ENCODE results near the gene TLK2. TPM values are rescaled to one million over a fixed set of nuclear protein-coding genes. Genes with fewer than 3 reads are reported as not detected.
"Not testable (repeated sequence)": the region's sequence is repeated elsewhere in the genome, so short reads cannot be mapped to it uniquely, and the experiment has no call there.

Gene TLK2
- total RNA-seq, 6 experiments from 2014 or later, result 11.6 to 13.8 (median 12.6) TPM

- DNase-seq, result no peak
- H3K4me1 ChIP-seq, result no peaks in the 10 kb centered on the region
- intact Hi-C loops (cut with DNase I), result no loop called here
- TF ChIP-seq POLR2A (IDR thresholded peaks at IDR 0.05) (no peak), CTCF (IDR thresholded peaks at IDR 0.05) (no peak)
- H3K27me3 ChIP-seq, result no peaks in the 10 kb centered on the region
- H3K9me3 ChIP-seq, result no peaks in the 10 kb centered on the region
- ATAC-seq, result no peak
- H3K36me3 ChIP-seq, result no peaks in the 10 kb centered on the region
- WGBS (ENCODE audit: insufficient coverage, low coverage, low lambda C conversion rate, missing lambda C conversion rate), result 90% methylated on average over 3 of the region's 7 CpGs
- no peak overlapping the region for H3K4me3 ChIP-seq
- H3K27ac ChIP-seq, result no peak overlapping the region
Observed at GRCh38 chr17:62456016-62456415, 22.6 kb upstream of the TLK2 start.

GRCh38 chr17:62458483-62458882, 20.1 kb upstream of the TLK2 start:
- H3K9me3 ChIP-seq; ATAC-seq; H3K36me3 ChIP-seq; H3K27me3 ChIP-seq; DNase-seq; H3K27ac ChIP-seq; H3K4me3 ChIP-seq; intact Hi-C loops (cut with DNase I); H3K4me1 ChIP-seq: not testable (repeated sequence)
- WGBS (ENCODE audit: insufficient coverage, low coverage, low lambda C conversion rate, missing lambda C conversion rate), result 73% methylated on average over 10 of the region's 10 CpGs

- intact Hi-C loops (cut with DNase I); H3K4me3 ChIP-seq; H3K27ac ChIP-seq; H3K36me3 ChIP-seq; H3K9me3 ChIP-seq; H3K27me3 ChIP-seq; ATAC-seq; DNase-seq; H3K4me1 ChIP-seq: not testable (repeated sequence)
- WGBS (ENCODE audit: insufficient coverage, low coverage, low lambda C conversion rate, missing lambda C conversion rate), result 71% methylated on average over 3 of the region's 3 CpGs
Observed at GRCh38 chr17:62464422-62464821, 14.2 kb upstream of the TLK2 start.

GRCh38 chr17:62465271-62465670, 13.4 kb upstream of the TLK2 start:
- H3K36me3 ChIP-seq; ATAC-seq; H3K27me3 ChIP-seq; H3K9me3 ChIP-seq; H3K4me1 ChIP-seq; H3K4me3 ChIP-seq; DNase-seq; H3K27ac ChIP-seq; intact Hi-C loops (cut with DNase I): not testable (repeated sequence)
- WGBS (ENCODE audit: insufficient coverage, low coverage, low lambda C conversion rate, missing lambda C conversion rate), result no CpG with 5 or more reads among the region's 7 CpGs

GRCh38 chr17:62470666-62471379, 7.8 kb upstream of the TLK2 start:
- intact Hi-C loops (cut with DNase I); H3K27me3 ChIP-seq; H3K4me3 ChIP-seq; H3K36me3 ChIP-seq; H3K9me3 ChIP-seq; H3K27ac ChIP-seq; H3K4me1 ChIP-seq: not testable (repeated sequence)
- DNase-seq, result peak; percentile 53 to 71 (median 64)
- 56% methylated on average over 4 of the region's 8 CpGs for WGBS (ENCODE audit: insufficient coverage, low coverage, low lambda C conversion rate, missing lambda C conversion rate)
- ATAC-seq, result peak; percentile 43 to 75 (median 52)

- H3K36me3 ChIP-seq; H3K9me3 ChIP-seq; H3K4me3 ChIP-seq; DNase-seq; H3K4me1 ChIP-seq; H3K27ac ChIP-seq; H3K27me3 ChIP-seq; intact Hi-C loops (cut with DNase I); ATAC-seq: not testable (repeated sequence)
- WGBS (ENCODE audit: insufficient coverage, low coverage, low lambda C conversion rate, missing lambda C conversion rate), result 81% methylated on average over 2 of the region's 9 CpGs
Observed at GRCh38 chr17:62471380-62471880, 7.2 kb upstream of the TLK2 start.

GRCh38 chr17:62473030-62473982, 5.3 kb upstream of the TLK2 start:
- intact Hi-C loops (cut with DNase I), result not testable (repeated sequence)

GRCh38 chr17:62477111-62477510, 1.5 kb upstream of the TLK2 start:
- H3K9me3 ChIP-seq; H3K27ac ChIP-seq; intact Hi-C loops (cut with DNase I); H3K4me3 ChIP-seq; H3K36me3 ChIP-seq; H3K27me3 ChIP-seq; ATAC-seq; DNase-seq; H3K4me1 ChIP-seq: not testable (repeated sequence)
- 92% methylated on average over 8 of the region's 8 CpGs for WGBS (ENCODE audit: insufficient coverage, low coverage, low lambda C conversion rate, missing lambda C conversion rate)

More at GRCh38 chr17:62473030-62473982, 5.3 kb upstream of the TLK2 start:
- not testable (repeated sequence) for H3K27ac ChIP-seq, H3K4me3 ChIP-seq, DNase-seq, H3K9me3 ChIP-seq, H3K27me3 ChIP-seq, H3K4me1 ChIP-seq, H3K36me3 ChIP-seq
- peak in 3 of 4 donors; percentile 13 to 88 (median 62) for ATAC-seq
- WGBS (ENCODE audit: insufficient coverage, low coverage, low lambda C conversion rate, missing lambda C conversion rate), result 77% methylated on average over 5 of the region's 8 CpGs

GRCh38 chr17:62477718-62478408, 762 bp upstream of the TLK2 start:
- WGBS (ENCODE audit: insufficient coverage, low coverage, low lambda C conversion rate, missing lambda C conversion rate), result 33% methylated on average over 1 of the region's 61 CpGs
- H3K27me3 ChIP-seq; H3K9me3 ChIP-seq; H3K4me1 ChIP-seq; intact Hi-C loops (cut with DNase I); H3K36me3 ChIP-seq: not testable (repeated sequence)
- H3K4me3 ChIP-seq, result peak overlapping the region; percentile 37 to 66 (median 54)
- peak overlapping the region in 2 of 3 donors; percentile 35 to 59 for H3K27ac ChIP-seq
- ATAC-seq (peak; percentile 23 to 51 (median 42)), DNase-seq (peak; percentile 52 to 66 (median 59))
